GM19467 (cell line): ENCODE measurements around the gene COPS8.

Experiments
- ATAC-seq: cut with Tn5 transposase; IDR thresholded peaks from one replicate; pipeline ENCODE4 v1.9.1; 2021; ENCODE audit warnings: mild to moderate bottlenecking, moderate library complexity; ENCODE audit not compliant: unreplicated experiment

Gene COPS8

DNA sequence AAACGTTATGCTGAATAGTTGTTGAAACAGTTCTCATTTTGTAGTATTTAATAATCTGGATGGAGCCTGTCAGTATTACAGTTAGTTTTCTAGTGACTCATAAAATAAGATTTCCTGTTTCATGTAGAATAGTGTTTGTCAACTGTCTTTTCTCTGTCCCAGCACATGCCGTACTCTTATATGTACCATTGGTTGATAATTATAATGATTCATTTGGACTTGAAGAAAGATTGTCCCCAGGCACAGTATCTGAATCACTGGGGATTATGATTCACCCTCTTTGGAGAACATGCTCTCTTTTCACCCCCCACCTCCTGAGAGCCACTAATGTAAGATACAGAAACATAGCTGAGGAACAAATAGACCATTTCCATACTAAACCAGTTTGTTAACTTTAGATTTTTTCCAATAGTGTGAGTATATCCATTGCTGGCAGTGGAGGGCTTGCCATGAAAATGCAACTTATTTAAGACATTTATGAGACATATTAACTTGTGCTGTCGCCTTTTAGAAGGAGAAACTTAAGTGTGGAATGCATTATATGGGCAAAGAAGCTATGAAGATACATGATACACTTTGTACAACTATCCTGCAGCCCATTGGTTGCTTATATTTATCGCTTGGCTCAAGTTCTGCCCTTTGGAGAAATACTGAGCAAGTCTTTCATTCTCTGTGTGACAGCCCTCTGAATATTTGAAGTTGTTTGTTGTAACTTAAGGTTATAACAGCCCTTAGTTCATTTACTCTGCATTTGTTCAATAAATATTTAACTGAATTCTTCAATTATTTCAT is 12.4 kb downstream of the COPS8 start:
- no peak for ATAC-seq

DNA sequence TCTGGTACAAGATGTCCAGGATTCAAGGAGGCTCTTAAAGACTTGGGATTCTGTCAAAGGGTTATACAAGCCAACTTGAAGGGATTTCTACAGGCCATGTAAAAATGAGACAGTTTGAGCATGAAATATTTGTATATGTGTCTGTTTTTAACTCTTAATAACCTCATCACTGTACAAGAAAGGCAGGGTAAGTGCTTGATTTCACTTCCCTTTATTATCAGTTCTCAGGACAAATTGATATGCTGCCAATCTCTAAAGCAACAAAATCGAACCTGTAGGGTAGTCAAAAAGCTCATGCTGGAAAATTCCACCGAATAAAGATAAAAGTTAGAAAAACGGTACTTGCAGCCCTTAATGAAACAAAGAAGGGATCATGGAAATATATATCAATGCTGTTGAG is 14.1 kb downstream of the COPS8 start:
- ATAC-seq, result no peak

DNA sequence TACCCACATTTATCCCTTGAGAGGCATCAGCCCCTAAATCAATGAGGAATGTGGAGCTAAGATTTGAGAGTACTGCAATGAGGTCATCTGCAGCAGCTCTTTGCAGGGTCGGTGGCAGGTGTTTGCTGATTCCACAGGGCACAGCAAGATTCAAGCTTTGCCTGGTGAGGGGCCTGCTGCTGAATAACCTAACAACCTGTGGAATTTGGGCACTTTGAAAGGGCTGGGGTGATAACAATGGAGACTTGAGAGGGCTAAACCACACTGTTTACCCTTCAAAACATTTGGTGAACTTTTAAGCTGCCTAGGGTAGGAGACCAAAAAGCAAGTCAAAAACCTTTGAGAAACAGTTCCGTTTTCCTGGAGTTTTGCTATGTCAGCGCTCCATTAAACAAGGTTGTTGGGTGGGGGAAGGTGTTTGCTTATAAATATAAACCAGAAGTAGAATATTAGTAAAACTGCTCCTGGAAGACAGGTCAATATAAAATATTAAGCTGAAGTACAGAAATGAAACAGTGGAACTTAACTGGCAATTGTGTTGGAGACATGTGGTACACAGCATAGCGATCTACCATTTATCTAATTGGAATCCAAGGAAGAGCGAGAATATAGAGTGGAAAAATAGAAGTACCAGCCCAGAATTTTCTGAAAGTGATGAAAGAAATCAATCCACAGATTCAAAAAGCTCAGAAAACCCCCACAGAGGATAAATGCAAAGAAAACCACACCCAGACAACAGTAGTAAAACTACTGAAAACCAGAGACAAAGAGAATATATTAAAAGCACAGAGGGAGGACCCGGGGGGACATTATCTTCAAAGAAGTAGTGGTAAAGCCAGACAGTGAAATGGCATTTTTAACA is 15.7 kb downstream of the COPS8 start:
- no peak for ATAC-seq

DNA sequence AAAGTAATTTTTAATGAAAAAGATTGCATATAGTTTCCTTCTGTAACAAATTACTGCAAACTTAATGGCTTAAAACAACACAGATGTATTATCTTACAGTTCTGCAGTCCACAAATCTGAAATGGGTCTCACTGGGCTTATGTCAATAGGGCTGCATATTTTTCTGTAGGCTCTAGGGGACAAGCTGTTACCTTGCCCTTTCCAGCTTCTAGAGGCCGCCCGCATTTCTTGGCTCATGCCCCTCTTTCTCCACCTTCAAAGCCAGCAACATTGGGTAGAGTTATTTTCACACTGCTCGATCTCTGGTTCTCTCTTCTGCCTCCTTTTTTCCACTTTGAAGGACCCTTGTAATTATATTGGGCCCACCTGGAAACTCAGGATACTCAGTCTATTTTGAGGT is 16.7 kb downstream of the COPS8 start:
- ATAC-seq, result no peak

DNA sequence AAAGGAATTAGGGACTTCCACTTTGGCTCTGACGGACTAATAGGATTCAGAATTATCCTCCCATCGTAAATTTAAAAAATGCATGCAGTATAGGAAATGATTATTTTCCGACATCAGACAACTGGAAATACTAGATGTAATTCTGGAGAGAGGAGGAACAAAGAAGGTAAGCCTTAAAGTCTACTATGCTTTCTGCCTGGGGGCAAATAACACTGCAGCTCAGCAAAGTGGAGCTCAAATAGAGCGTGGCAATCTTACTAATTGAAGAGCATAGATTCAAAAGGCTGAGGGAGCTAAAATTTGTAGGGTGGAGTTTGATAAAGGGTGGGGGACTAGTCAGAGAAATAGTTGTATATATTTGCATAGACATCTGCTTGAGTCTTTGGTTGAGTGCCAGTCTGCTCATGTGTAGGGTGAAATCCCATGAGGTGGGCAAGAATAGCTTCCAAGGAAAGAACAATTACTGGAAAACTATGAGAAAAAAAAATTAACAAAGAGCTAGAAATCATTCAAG is 23.8 kb downstream of the COPS8 start:
- ATAC-seq, result no peak

DNA sequence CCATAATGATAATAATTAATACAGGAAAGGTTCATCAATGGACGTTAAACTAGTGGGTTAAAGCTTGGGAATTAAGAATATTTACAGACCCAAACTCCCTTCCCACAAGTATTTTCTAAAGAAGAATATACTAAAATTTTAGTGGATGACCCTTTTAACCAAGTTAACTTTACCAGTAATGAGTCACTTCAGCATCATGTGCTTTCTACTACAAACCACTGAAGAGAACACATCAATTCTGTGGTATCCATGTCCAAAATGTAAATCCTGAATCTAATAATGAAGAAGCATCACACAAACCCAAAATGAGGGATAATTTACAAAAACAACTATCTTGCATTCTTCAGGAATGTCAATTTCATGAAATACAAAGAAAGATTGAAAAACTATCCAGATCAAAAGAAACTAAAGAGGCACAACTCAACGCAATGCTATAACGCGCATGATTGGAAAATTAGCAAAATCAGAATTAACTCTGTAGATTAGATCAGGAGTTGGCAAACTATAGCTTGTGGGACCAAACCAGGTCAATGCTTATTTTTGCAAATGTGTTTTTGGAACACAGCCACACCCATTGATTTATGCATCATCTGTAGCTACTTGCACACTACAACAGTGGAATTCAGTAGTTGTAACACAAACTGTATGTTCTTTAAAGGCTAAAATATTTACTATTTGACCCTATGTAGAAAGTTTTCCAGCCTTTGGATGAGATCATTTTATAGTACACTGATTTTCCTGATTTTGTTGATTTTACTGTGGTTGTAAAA is 27.5 kb downstream of the COPS8 start:
- ATAC-seq, result no peak

DNA sequence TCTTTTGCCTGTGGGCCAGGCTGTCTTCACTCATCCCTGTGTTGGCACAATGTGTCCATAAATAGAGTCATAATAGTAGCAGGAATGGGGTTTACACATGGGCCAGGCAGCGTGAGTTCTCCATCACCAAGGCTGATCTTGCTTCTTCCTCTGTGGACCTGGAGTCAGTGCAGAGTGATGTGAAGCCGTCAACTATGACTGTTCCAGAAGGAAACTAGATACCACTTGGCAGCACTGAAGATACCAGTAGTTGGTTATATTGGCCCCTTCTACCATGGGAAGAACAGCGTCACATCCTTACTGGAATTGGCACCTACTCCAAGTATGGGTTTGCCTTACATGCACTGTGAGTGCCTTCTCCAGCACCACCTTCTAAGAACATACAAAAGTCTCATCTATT is 30.2 kb downstream of the COPS8 start:
- no peak for ATAC-seq

DNA sequence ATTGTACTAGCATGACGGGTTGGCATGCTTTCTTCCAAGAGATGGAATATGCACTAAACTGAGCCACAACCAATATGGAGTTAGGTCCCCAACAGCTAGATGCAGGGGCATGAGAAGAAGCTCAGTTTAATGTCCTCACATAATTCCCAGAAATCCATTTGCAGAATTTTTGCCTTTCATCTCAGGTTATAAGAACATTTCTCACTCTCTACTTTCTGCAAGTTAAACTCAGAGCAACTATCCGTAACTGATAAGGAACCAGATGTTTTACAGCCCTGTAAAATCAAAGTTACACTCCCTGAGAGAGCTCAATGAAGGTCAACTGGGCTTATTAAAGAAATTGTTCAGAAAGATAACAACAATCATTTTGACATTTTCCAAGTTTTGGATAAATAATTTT is 30.7 kb downstream of the COPS8 start:
- ATAC-seq, result no peak

DNA sequence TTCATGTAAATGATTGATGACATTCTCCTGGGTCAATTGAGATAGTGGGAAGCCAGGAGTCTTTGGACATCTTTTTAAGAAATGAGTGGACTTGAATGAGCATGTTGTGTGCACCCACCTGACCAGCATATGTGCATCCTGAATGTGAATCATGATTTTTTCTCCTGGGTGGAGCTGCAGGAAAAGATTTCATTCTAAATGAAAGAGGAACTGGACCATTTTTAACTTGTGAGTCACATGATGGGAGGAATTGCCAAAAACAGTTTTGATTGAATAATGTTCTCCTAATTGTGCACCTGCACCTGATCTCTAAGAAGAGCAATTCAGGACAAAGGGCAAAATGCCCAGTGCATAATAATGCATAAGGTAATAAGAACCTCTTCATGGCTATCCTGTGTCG is 32.3 kb downstream of the COPS8 start:
- no peak for ATAC-seq

DNA sequence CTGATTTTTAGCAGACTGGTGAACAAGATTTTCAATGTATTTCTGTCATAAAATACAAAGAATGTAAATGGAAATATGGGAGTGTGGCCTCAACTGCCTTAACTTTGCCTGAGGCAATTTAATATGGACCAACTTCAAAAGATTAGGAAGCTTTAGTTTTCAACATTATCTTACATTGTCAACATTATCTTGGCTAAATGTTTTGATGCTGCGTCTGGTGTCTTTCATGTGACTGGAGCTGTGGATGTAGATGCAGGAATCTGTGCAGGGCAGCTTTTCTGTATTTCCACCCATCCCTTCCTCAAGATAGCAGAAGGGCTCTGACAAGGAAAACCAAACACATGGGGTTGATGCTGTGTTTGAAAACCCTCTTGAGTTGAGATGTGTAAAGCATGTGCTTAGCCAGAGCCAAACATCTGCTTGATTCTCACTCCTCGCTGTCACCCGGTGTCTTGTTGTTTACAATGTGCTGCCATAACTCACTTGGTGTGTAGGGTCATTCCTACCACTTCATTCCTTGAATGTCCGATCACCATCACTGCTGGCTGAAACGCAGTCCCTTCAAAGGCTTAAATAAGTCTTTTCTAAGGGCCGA is 33.0 kb downstream of the COPS8 start:
- no peak for ATAC-seq

DNA sequence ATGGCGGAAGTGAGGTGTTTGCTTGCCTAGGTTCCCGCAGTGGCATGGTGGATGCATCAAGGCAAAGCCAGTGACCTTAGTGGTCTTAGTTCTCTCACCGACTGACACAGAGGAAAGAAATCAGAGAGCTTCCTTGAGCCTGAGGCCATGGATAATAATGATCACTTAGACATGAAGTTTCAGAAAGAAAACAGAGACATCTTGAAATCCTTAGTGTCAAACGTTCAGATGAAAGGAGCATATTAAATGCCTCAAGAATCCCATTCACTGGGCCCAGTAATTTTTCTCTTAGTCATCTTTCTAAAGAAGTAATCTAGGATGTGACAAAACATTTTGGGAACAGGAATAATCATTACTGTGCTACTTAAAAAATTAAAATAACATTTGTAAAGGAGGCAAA is 35.2 kb downstream of the COPS8 start:
- no peak for ATAC-seq

DNA sequence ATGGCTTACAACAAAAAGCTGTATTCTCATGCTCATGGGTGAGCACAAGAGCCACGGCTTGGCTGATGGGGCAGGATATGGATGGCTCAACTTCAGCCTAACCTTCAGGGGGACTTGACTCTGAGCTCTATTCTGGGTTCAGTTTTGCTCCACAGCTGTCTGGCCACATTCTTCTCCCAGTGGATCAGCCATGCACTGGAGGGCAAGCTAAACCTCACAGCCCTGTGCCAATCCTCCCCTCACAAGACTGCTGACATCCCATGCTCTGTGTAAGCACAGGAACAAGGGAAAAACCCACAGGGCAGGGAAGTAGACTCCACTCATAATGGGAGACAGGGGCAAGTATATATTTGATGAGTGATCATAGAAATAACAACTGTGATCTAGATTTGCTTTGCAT is 35.6 kb downstream of the COPS8 start:
- ATAC-seq, result no peak

DNA sequence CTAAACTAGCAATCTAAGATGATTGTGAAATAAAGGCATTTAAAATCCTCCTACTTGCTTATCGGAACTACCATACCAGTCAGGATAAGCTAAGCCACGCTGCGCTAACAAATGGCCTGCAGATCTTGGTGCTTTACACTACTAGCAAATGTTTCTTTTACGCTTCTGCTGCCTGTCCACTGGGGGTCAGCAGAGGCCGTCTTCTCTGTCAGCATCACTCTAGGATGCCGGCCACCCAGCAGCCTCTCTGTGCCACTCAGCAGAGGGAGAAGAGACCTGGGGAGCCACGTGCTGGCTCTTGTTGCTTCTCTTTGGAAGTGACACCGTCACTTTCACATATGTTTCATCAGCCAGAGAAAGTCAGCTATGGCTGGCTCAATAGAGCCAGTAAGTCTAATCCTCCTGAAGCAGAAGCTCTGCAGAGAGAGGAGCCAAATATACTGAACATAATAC is 36.6 kb downstream of the COPS8 start:
- ATAC-seq, result no peak

DNA sequence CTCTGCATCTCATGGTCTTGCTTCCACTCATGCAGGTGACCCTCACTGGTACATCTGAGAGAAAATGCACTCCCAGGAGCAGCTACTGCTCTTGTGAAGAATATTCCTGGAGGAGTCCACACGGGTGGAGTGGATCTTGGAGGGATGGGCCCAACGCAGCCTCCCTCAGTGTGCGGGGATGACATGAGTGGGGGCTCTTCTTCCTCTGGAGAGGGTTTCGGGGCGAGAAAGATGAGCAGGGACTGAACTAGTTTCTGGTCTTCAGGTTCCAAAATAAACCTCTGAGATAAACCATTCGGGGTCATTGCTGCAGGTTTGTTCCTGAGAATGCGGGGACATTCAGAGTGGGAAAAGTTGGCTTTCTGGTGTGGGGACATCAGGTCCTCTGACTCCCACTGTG is 39.1 kb downstream of the COPS8 start:
- ATAC-seq, result no peak

DNA sequence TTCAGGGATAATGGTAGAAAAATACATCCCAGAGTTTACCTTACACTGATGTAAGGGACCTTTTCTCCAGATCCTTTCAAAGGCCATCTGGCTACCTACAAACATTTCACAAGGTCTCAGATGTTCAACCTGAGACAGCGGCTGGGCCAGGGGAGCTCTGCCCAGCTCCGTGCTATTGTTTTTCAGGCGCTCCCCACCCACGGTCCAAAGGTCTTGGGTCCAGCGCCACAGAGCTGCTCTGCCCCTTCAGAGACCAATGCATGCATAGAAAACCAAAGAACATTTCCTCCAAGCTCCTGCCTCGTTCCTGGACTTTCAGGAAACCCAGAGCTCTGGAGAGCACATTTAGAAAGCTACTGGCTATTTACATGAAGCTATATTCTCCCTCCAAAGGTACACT is 40.3 kb downstream of the COPS8 start:
- no peak for ATAC-seq

DNA sequence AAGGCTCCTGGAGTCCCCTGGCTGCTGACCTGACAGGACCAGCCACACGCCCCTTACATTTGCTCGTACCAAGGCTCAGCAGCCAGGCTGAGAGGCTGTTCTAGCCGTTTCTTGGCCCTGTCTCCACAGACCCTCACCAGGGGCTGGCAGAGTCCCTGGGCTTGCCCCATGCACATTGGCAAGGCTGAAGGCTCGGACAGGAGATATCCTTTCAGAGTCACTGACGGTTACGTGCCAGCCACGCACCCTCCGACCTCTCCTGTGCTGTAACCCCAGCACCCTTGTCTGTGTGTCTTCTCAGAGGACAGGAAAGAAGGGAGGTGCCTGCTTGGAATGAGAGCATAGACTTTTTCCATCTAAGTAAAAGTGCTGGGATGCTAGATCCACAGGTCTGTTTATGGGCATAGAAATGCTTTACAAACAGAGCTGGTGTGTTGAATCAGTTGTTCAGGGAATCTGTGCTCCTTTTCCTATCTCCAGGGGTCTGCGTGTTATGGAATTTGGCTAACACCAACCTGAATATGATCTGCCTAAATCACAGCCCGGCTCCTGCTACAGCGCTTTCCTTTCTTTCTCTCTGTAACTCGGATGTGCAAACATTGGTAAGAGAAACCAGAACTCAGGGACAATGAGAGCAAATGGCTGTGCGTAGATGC is 41.0 kb downstream of the COPS8 start:
- no peak for ATAC-seq

DNA sequence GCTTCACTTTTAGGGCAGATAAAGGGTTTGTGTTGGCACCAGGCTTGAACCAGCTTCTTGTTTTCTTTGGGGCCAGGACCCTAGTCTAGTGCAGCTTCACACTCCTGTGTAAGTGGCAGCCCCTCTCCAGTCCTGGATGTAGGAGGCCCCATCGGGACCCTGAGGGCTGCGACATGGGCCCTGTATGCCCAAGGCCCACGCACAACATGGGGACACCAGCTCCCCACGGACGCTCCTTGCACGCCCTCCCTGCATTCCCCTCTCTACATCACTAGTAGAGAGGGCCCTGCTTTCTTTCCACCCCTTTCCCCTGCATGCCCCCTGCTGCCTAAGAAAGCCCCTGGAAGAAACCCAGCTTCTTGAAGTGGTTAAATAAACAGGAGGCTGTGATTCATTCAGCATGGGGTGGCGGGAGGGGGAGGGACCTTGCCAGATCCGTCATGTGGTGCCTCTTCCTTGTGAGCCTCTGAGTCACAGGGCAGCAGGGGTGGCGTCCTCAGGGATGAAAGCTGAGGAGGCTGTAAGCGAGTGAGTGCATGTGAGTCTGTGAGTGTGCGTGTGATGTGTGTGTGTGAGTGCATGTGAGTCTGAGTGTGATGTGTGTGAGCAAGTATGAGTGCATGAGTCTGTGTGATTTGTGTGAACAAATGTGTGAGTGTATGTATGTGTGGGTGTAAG is 42.5 kb downstream of the COPS8 start:
- ATAC-seq, result no peak

DNA sequence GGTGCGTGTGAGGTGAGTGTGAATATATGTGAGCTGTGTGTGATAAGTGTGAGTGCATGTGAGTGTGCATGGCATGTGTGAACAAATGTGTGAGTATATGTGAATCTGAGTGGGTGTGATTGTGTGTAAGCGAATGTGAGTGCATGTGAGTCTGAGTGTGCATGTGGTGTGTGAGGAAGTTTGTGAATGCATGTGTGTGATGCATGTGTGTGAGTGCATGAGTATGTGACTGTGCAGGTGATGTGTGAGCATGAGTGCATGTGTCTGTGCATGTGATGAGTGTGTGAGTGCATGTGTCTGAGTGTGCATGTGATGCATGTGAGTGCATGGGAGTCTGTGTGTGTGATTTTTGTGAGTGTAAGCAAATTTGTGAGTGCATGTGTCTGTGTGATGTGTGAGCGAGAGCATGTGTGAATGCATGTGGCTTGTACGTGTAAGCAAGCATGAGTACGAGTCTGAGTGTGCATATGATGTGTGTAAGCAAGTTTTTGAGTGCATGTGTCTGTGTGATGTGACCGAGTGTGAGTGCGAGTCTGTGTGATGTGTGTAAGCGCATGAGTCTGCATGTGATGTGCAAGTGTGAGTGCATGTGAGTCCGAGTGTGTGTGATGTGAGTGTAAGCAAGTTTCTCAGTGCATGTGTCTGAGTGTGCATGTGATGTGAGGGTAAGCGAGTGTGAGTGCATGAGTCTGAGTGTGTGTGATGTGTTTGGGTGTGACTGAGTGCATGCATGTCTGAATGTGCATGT is 43.3 kb downstream of the COPS8 start:
- ATAC-seq, result no peak

DNA sequence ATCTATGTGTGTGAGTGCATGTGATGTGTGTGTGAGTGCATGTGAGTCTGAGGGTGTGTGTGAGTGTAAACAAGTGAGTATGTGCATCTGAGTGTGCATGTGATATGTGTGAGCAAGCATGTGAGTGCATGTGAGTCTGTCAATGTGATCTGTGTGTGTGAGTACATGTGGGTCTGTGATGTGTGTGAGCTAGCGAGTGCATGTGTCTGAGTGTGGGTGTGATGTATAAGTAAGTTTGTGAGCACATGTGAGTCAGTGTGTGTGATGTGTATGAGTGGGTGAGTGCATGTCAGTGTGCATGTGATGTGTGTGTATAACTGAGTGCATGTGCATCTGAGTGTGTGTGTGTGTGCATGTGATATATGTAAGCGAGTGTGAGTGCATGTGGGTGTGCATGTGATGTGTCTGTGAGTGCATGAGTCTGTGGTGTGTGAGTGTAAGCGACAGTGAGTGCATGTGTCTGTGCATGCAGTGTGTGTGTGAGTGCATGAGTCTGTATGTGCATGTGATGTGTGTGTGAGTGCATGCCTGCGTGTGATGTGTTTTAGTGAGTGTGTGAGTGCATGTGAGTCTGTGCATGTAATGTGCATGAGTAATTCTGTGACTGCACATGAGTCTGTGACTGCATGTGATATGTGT is 44.1 kb downstream of the COPS8 start:
- ATAC-seq, result no peak
